ENCODE results near the gene TMIE.

DNA sequence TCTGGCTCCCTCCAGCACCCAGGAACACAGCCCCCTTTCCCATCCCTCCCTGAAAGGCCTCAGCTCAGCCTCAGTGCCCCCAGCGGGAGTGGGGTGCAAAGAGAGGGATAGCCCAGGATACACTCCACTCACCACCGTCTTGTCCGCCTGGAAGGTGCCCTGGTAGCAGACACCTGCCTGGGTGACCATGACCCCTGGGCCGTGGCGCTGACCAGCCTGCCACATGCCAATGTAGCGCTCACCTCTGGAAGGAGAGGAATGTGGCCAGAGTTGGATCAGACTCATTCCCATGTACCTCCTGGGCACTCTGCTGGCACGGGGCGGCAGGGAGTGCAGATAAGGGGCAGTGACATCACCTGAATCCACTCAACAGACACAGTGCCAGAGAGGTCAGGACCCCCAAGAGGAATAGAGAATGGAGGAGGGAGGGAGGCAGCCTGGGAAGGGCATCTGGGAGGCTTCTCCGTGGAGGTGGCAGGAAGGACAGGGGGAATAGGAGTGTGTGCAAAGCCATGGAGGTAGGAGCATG, 20.8 kb upstream of the TMIE start:
- TF ChIP-seq, protein P1, sequence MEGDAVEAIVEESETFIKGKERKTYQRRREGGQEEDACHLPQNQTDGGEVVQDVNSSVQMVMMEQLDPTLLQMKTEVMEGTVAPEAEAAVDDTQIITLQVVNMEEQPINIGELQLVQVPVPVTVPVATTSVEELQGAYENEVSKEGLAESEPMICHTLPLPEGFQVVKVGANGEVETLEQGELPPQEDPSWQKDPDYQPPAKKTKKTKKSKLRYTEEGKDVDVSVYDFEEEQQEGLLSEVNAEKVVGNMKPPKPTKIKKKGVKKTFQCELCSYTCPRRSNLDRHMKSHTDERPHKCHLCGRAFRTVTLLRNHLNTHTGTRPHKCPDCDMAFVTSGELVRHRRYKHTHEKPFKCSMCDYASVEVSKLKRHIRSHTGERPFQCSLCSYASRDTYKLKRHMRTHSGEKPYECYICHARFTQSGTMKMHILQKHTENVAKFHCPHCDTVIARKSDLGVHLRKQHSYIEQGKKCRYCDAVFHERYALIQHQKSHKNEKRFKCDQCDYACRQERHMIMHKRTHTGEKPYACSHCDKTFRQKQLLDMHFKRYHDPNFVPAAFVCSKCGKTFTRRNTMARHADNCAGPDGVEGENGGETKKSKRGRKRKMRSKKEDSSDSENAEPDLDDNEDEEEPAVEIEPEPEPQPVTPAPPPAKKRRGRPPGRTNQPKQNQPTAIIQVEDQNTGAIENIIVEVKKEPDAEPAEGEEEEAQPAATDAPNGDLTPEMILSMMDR (CRISPR knock-in tag; IDR thresholded peaks at IDR 0.05): no peak
- TF ChIP-seq MAZ (IDR thresholded peaks at IDR 0.05; ENCODE audit: borderline replicate concordance, low read depth, low read length) (no peak), MAZ (CRISPR knock-in tag; IDR thresholded peaks at IDR 0.05; ENCODE audit: low read depth) (no peak)
